Colonic mucosa (tissue), 4 donors: ENCODE data around the gene HSP90AB1. TPM values are rescaled to one million over a fixed set of nuclear protein-coding genes. Genes with fewer than 3 reads are reported as not detected.

Experiments
- DNase-seq: peaks from one replicate; pipeline ENCODE4 v3.0.0-alpha.2; 2020
- H3K27ac ChIP-seq: fragments of 200-600 bp; one replicate; pipeline ENCODE4 v1.8.0; 2021
- H3K27me3 ChIP-seq: fragments of 200-600 bp; one replicate; pipeline ENCODE4 v1.8.0; 2021
- H3K36me3 ChIP-seq: fragments of 200-600 bp; one replicate; pipeline ENCODE4 v1.8.0; 2021
- H3K4me1 ChIP-seq: fragments of 200-600 bp; one replicate; pipeline ENCODE4 v1.8.0; 2021; ENCODE audit warnings: mild to moderate bottlenecking
- H3K4me3 ChIP-seq: fragments of 200-600 bp; one replicate; pipeline ENCODE4 v1.8.0; 2021
- H3K9ac ChIP-seq, 2 donors: one replicate each; pipeline ENCODE4 v1.7.0; 2013; ENCODE audit warnings: control low read depth in 2 of 2, low read depth in 2 of 2, low read length in 2 of 2
- H3K9me3 ChIP-seq: fragments of 200-600 bp; one replicate; pipeline ENCODE4 v1.8.0; 2021
- CTCF ChIP-seq: fragments of 200-600 bp; IDR thresholded peaks from one replicate; pipeline ENCODE4 v1.8.0; 2022; ENCODE audit warnings: antibody characterized with exemption, mild to moderate bottlenecking
- intact Hi-C: fragments of 100-400 bp; cut with DNase I; formaldehyde crosslinking; loops from one replicate; pipeline ENCODE4 v1.14.1; 2022
- total RNA-seq, 2 donors: library from RNA; stranded (reverse); fragmentation: NEBNext Ultra II Directional in 1 of 2; extraction: Animal tissue kit (Norgen Biotek cat#: 25700) in 1 of 2; gene quantifications; one replicate each; pipeline ENCODE4 v1.2.1, GENCODE V29; 2021
- donor health status: healthy.
- donor health status: DM: no; HTN: no; CAD: no.
- donor health status: DM: no; HTN: no; CAD: no.

HSP90AB1 gene
- total RNA-seq, 2 donors from 2014 or later: 409 to 1,163 TPM

- no peak for TF ChIP-seq CTCF
- Histone ChIP-seq H3K27me3 (peaks cover 21% of the 10 kb centered on the region), H3K36me3 (no peaks in the 10 kb centered on the region), H3K9me3 (no peaks in the 10 kb centered on the region), H3K9ac (no peak overlapping the region), H3K27ac (no peak overlapping the region), H3K4me1 (peaks cover 4% of the 10 kb centered on the region), H3K4me3 (no peak overlapping the region)
- no peak for DNase-seq
- intact Hi-C loops: no loop called here
Observed at GRCh38 chr6:44278774-44279697, 32.1 kb downstream of the HSP90AB1 start.

GRCh38 chr6:44284121-44284520, 37.2 kb downstream of the HSP90AB1 start:
- peaks cover 7% of the 10 kb centered on the region for H3K27me3 ChIP-seq
- no peak overlapping the region for H3K4me3 ChIP-seq
- intact Hi-C loops: no loop called here
- no peaks in the 10 kb centered on the region for H3K4me1 ChIP-seq
- no peak for DNase-seq
- TF ChIP-seq CTCF: no peak
- H3K36me3 ChIP-seq: no peaks in the 10 kb centered on the region
- H3K9me3 ChIP-seq: no peaks in the 10 kb centered on the region
- no peak overlapping the region for H3K9ac ChIP-seq
- no peak overlapping the region for H3K27ac ChIP-seq

- intact Hi-C loops: no loop called here
- Histone ChIP-seq H3K9ac (no peak overlapping the region), H3K9me3 (no peaks in the 10 kb centered on the region), H3K4me3 (no peak overlapping the region), H3K4me1 (no peaks in the 10 kb centered on the region), H3K27me3 (peaks cover 7% of the 10 kb centered on the region), H3K27ac (no peak overlapping the region), H3K36me3 (no peaks in the 10 kb centered on the region)
- no peak for DNase-seq
- no peak for TF ChIP-seq CTCF
Observed at GRCh38 chr6:44284867-44285266, 38.0 kb downstream of the HSP90AB1 start.

- Histone ChIP-seq H3K27me3 (peaks cover 7% of the 10 kb centered on the region), H3K9me3 (no peaks in the 10 kb centered on the region), H3K9ac (no peak overlapping the region), H3K4me1 (no peaks in the 10 kb centered on the region), H3K4me3 (no peak overlapping the region), H3K27ac (no peak overlapping the region), H3K36me3 (no peaks in the 10 kb centered on the region)
- DNase-seq: no peak
- intact Hi-C loops: no loop called here
- TF ChIP-seq CTCF: no peak
Observed at GRCh38 chr6:44285552-44286284, 38.8 kb downstream of the HSP90AB1 start.

- H3K9ac ChIP-seq: no peak overlapping the region
- no peaks in the 10 kb centered on the region for H3K4me1 ChIP-seq
- H3K27me3 ChIP-seq: peaks cover 7% of the 10 kb centered on the region
- no peak overlapping the region for H3K4me3 ChIP-seq
- no peak overlapping the region for H3K27ac ChIP-seq
- DNase-seq: no peak
- intact Hi-C loops: no loop called here
- TF ChIP-seq CTCF: no peak
- H3K36me3 ChIP-seq: no peaks in the 10 kb centered on the region
- no peaks in the 10 kb centered on the region for H3K9me3 ChIP-seq
Observed at GRCh38 chr6:44286285-44286565, 39.3 kb downstream of the HSP90AB1 start.
